Stimulated activated CD4-positive, alpha-beta T cell treated with anti-CD3 and anti-CD28 coated beads, Interleukin-1b, Interleukin-23, amount 100 ng/mL, for 48 hours (primary cell): Measurements from ENCODE around the gene ZC3H12C.

ENCODE experiments used
- DNase-seq: peaks from one replicate; pipeline ENCODE4 v3.0.0-alpha.2; 2020

ZC3H12C gene

DNA sequence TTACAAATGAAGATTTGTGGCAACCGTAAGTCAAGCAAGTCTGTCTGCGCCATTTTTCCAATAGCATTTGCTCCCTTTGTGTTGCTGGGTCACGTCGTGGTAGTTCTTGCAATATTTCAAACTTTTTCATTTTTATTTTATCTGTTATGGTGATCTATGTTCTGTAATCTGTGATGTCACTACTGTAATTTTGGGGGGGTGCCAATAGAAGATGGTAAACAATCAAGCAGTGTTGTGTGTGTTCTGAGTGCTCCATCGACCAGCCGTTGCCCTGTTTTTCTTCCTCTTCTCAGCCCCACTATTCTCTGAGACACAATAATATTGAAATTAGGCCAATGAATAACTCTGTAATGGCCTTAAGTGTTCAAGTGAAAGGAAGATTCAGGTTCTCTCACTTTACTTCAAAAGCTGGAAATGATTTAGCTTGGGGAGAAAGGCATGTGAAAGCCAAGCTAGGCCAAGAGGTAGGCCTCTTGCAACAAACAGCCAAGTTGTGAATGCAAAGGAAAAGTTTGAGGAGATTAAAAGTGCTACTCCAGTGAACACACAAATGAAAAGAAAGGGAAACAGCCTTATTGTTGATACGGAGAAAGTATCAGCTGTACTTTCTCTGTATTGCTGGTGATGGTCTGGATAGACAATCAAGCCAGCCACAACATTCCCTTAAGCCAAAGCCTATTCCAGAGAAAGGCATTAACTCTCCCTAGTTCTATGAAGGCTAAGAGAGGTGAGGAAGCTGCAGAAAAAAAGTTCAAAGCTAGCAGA is 7.5 kb downstream of the ZC3H12C start:
- DNase-seq = no peak

DNA sequence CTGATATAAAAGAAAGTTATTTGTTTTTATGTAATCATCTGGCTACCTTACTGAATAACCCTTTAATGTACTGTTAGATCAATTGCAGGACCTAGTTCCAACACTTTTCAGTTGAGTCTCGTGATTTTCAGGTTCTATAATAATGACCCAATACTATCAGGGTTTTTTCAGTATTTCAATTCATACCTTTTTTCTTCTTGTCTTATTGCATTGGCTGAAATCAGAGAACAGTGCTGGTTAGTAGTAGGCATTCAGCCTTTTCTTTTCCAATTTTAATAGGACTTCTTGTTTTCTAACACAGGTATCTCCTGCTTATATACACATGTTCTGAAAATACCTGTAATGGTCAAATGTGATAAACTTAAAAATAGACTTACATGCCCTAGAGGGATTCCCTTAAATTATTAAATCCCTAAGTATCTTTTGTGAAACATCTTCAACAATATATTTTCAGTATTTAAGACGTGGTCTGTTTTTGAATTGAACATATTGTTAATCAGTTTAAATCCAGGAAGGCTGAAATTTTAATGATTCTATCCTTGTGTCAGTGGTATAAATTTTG is 13.6 kb downstream of the ZC3H12C start:
- no peak for DNase-seq

DNA sequence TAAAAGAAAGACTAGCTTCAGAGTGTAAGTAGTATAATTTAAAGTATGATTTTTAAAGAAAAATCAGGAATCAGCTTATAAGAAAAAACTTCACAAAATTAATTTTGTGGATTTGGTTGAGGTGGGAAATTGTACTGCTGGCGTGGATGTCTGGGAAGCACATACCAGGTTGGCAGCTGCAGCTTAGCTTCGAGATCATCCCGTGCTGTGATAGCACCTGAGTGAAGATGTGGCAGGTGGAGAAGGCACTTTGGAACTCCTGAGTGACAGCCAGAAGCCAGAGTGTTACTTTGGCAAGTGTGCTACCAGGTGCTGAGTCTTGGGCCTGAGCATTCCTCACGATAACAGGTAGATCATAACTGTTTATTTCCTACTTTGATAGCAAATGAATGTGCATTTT is 17.7 kb downstream of the ZC3H12C start:
- DNase-seq = no peak

DNA sequence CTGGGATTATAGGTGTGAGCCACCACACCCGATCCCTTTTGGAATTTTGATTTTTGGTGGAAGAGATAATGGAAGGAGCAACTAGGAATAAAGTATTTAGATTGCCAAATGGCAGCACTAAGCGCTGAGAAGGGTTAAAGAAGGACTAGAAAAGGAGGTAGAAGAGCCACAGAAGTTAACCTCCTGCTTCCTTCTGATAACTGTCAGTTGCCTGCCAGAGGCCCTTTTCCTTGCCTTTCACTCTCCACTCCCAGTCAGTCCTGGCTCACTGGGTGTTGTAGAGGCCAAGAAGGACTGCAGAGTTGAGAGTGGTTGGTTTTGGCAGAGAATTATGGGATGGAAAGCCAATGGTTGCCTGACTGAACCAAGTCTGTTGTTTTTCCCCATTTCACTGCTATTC is 19.3 kb downstream of the ZC3H12C start:
- no peak for DNase-seq

DNA sequence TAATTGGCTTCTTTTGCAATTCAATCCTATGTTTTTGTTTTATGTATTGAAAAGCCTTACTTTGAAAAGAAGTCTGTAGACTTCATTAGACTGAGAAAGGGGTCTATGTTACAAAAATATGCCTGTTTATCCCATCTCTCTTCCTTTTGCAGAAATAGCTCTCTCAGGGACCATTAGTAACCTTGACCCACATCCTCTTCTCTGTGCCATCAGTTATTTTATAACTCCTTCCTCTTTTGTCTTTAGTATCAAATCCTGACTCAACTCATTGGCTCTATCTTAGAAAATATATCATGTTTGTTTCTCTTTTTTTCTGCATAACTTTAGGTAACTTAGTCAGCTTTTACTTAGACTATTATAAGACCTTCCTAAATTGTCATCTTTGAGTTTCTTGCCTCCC is 20.3 kb downstream of the ZC3H12C start:
- DNase-seq = no peak

DNA sequence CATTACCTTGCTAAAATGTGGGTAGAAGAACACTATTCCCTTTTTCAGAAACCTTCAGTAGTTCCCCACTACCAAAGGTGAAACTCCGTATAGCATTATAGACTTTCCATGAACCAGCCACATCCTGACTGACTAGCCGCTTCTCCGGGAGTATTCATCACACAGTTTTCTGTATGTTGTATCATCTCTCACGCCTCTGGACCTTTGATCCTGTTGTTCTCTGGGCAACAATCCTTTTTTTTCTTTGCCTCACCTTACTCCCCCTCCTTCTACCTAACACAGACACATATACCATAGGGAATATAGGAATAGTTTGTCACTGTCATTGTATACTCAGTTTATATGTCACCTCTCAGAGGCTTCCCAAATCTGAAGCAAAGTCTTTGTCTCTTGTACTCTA is 20.8 kb downstream of the ZC3H12C start:
- DNase-seq = no peak

DNA sequence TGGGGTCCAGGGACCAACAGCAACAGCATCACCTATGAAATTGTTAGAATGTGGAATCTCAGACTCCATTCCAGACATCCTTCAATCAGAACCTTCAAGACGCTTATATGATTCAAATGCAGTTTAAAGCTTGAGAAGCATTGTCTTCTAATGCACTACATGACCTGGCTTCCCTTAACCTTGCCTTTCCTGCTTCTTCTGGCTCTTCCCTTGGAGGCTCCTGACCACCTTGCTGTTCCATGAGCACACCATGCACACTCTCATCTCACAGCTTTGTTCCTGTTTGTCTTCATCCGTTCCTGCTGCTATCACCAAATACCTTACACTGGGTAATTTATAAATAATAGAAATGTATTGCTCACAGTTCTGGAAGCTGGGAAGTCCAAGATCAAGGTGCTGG is 26.1 kb downstream of the ZC3H12C start:
- DNase-seq = no peak

DNA sequence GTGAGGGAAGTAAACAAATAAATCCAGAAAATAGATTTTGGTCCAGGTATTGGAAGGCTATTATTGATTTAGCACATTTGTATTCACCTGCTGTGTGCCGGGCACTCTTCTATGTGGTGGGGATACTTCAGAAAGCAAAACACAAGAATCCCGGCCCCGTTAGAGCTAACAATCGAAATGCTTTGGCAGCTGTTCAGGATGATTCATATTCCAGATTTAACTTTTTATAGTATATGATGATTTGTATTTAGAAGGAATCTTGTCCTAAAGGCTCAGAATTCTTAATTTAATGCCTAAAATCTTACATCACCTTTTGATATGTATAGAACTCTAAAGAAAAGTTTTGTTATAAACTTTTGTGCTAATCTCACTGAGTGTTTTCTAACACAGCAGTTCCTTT is 28.0 kb downstream of the ZC3H12C start:
- no peak for DNase-seq

DNA sequence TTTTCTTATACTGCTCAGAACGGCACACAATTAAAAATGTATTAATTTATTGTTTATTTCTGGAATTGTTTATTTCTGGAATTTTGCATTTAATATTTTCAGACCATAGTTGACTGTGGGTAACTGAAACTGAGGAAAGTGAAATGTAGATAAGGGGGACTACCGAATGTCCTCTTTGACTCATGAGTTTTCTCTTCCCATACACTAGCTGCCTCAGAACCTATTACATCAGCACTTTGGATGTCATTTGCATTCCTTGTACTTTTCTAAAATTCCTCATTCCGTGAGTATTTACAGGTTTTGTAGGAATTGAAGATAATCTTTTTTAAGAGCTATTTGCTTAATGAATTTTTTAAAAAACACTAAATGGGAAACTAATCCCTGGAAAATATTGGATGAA is 29.8 kb downstream of the ZC3H12C start:
- no peak for DNase-seq

DNA sequence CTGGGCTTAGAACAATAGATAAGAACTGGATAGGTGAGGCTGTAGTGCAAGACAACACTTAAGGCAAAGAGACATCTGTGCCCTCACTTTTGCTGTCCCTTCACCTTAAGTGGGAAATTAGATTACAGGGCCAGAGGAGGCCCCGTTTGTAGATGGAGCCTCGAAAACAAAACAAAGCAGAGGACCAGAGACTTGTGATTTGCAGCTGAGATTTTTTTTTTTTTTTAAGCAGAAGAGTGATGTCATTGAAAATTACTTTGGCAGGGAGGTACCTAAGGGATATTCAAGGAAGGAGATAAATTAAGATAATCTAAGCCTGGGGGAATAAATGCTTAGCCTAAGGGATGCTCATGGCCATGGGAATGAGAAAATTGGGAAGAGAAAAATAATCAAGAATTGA is 31.4 kb downstream of the ZC3H12C start:
- DNase-seq = no peak

DNA sequence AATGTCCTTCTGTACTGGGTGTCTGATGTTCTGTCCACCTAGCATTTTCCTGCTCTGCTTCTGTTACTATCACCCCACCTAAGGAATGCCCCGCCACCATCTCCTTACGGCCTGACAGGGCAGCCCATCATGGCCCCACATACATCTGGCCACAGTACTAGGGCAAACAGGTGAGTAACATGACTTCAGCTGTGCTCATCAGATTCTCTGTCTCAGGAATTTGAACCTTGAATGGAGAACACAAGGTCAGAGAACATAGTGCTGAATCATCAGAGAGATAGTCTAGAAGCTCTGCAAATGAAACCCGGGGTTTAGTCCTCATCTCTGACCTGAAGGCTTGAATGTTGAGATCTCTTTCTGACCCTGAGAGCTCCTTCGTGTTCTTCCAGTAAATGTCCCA is 32.4 kb downstream of the ZC3H12C start:
- no peak for DNase-seq

DNA sequence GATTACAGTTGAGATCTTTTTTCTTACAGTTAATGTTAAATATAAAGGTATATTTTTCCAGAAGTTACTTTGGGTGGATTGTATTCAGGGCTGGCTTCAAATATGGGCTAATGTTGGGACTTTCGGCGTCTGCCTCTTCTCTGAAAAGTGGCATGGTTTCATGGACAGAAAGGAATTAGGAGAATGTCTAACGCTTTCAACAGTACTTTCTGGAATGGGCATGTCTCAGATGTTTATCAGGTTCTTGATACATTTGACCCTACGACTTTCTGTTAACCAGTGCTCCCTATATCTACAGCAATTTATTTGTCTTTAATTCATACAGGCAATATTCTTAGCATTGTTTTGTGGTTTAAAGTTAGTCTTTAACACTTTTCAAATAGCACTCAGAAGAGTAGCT is 33.7 kb downstream of the ZC3H12C start:
- no peak for DNase-seq

DNA sequence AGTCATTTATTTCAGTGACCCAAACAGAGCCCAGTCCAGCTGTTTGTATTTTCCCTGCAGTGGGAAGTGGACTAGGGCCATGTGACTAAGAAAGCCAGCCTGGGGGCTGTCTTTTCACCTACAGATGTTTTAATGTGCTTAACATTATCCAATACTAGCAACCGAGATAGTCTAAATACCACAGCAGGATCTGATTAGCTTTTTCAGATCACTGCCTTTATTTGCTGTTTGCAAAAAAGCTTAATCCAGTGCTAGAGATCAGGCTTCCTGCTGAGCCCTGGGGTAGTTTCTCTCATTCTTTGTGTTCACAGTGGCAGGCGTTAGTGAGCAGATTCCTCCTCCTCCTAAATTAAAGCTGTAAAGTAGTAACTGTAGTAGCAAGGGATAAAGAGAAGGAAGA is 35.0 kb downstream of the ZC3H12C start:
- no peak for DNase-seq

DNA sequence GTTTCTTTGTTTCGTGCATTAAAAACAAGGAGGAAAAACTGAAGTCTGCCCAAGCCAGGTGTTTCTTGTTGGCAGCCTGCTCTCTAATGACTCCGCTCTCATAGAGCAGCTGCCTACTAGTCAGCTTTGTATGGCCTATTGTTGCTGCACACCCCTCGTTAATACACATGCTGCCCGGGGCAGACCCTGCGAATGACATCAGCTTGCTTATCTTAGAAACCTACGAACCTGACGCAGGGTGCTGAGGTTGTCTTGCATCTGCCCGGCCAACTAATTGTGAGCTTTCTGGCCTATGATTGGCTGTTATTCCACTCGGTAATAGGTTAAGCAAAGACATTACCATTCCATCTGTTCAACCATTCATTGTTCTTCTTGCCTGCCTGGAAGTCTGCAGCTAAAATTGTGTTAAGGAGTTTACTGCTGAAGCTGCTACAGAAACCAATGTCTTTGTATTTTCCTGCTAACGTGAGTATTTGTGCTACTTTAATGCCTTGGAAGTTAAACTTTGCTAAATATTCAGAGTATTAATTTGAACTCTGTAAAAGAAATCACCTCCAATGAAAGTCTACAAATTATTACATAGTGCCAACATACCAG is 37.5 kb downstream of the ZC3H12C start:
- no peak for DNase-seq

DNA sequence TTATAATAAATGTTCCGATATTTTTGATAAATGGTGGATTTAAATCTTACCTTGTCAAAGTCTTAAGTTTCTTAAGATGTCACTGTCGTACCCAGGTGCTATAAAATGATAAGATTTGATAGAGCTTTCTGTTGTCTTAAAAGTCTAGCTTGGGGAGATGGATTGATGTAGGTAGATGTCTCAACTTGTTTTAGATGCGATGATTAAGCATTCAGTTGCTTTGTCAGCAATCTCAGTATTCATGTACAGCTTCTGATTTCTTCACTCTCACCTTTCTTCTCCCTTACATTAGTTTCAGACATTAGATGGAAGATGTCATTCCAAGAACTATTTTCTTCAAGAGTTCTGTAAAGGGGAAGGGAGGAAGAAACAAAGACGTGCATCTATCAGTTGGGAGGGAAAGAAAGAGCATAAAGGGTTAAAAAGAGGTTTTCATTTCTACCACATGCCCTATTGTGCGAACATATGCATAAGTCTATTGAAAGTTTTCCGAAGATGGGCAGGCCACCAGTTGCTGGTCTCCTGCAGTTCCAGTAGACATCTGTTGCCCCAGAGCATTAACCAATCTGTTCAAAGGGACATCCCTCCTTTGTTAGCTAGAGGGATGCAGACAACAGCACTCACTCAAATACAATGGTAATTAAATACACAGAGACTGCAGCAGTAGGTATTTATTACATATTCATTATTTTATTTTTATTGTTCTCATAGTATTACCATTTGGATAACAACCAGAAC is 38.4 kb downstream of the ZC3H12C start:
- no peak for DNase-seq

DNA sequence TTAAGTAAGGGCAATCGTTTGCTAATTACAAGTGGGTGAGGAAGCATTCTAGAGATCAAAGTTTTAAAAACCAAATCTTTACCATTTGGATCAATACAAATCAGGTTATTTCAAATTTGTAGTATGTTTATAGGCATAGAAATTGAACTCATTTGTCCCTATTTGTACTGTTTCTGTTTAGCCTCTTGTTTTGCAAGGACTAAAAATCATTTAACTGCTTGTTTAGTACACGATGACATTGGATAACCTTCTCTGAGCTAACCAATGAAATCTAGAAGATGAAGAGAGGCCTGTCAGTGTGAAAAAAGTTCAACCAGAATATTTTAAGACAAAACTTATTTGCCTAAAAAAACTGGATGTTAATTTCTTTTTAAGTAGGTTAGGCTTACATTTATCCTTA is 40.0 kb downstream of the ZC3H12C start:
- DNase-seq = no peak

DNA sequence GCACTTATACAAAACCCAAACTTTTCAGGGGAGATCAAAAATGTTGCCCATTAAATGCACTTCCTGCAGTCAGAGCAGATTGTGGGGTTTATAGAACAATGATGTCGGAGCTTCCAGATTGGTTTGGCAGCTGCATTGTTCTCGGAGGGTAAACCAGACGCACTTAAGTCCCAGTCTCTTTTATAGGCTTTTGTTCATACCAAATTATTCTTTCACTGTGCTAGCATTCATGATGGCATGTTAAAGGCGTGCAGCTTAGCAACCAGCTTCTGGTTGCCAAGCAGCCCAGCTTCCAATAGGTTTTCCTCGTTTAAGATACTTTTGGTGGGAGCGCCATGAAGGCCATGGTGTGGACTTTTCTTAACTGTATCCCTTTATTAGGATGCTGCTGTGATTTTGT is 40.9 kb downstream of the ZC3H12C start:
- no peak for DNase-seq

DNA sequence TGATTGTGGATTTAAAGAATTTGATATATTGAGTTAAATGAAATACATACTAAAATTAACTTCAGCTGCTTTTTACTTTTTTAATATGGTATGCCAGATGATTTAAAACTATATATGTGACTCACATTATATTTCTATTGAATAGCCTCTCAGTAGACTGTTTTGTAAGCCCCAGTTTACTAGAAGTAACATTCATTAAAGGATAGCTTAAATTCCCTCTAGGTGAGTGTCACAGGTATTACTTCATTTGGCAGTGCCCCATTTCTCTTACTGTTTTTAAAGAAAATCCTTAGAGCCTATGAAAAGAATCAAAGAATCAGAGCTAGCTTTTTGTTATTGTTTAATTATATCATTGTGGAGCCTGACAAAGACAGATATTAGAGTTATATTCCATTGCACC is 48.6 kb downstream of the ZC3H12C start:
- no peak for DNase-seq

DNA sequence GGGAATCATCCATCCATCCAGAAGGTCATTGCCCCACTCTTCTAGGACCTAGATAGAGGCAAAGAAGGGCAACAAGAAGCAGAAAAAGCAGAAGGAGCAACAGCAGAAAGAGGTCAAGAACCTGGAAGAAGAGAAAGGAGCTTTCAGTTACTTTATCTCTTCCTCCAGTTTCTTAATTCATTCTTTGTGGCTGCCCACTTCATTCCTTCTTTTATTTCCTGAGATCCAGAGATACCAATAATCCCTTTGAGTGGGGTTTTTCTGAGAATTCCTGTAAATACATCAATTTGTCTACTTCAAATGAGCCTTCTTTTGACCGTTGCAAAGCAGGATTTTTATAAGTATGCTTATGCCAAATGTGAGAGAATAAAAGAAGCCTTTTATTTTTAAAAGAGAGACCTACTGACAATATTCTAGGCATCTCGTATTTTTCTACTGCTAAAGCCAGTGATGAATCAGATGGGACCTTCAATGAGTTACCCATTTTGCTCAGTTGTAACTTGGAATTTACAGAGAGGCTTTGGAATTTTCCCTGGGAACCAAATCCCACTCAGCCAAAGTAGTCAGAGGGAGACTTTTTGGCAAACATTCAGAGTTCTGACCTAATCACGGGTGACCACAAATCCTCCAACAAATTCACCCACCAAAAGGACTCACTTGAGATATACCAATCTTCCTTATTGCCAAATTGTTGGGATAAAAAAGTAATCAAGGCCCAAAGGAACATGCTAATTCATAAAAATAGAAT is 54.9 kb downstream of the ZC3H12C start:
- DNase-seq = no peak

DNA sequence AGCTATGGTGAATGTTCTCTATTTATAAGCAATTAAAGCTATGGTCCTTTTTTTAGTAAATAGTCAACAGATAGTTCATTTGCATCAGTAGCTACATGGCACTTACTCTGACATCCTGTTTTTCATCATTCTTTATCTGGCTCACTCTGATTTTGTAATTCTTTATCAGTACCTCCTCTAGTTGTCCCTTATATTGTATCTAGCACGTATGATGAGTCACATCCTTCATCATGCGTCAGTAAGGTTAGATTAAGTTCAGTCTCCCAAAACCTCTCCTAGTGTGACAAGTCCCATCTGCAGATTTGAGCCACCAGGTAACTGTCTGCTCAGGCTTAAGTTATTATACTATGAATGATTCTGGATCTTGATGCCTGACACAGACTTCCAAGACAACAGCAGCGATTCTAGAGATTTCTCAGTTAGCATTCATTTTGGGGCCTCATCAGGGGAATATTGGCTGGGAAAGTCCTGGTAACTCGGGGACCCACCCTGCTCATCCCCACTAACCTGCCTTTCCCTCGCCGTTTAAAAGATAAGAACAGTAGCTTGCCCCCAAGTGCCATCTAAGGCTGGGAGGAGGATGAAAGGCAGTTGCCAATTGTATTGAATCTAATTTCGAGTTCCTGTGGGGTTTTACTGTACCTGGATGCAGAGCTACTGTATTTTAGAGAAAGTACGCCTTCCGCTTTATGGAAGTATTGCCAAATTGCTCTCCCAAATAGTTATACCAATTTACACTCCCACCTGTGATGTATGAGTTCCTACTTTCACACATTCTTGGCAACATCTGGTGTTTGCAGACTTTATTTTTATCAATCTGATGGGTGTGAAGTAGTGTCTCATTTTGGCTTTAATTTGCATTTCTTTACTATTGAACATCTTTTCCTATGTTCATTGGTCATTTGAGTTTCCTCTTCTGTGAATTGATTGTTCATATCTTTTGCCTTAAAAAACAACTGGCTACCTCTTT is 55.9 kb downstream of the ZC3H12C start:
- DNase-seq = no peak

DNA sequence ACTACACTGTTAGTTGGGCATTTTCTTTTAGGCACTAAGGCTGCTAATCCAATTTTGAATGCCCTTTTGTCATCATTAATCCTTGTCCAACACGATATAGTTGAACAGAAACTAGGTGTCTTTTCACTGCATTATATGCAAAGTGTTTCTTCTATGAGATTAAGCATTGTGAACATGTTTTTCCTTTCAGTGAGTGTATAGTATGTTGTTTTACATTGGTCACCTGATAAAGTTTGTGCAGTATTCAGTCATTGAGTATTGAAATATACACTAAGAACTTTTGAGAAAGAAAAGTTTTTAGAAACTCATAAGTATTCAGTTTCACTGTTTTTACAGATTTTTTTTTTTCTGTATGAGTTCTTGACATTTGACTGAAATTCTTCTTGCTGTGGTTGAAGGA is 59.0 kb downstream of the ZC3H12C start:
- DNase-seq = no peak

DNA sequence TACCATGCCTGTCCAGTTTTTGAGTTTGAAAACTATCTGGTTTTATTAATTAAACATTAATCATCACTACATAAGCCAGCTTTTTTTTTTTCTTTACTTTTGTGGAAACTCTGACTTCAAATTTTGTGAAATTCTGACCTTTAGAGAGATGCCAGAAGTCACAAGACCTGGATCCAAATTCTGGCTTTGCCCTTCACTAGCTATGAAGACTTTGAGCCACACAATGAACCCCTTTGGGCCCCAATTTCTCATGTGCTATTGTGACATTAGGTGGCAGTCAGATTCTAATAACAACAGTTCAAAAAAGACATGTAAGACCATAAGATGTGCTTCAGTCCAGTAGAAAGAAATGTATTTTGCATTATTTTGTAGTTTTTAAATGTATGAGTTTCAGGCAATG is 60.3 kb downstream of the ZC3H12C start:
- no peak for DNase-seq
